ENCODE data around the gene LY86. TPM values are rescaled to one million over a fixed set of nuclear protein-coding genes. Genes with fewer than 3 reads are reported as not detected.

Gene LY86
- total and polyA plus RNA-seq, 10 of the 15 experiments (the other 5 are each of a cell fraction or from before 2014, with no cell fraction given): 68.2 to 457 (median 128) TPM

DNA sequence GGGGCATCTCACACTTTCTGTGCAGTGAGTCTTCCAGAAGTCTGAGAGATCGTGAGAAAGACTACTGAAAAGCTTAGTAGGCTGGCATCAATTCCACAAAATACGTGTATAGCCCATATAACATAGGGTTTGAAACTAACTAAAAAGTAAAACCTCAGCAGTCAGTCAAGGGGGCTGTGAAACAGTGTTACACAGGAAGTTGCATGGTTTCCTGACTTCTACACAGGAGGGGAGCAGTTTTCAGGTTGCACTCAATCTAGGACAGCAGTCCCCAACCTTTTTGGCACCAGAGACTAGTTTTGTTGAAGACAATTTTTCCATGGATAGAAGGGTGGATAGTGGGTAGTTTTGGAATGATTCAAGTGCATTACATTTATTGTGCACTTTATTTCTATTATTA is 4.7 kb upstream of the LY86 start (continued):
- TF ChIP-seq SUPT20H (IDR thresholded peaks at IDR 0.05; ENCODE audit: borderline replicate concordance, control insufficient read depth, low read depth, low read length) (no peak), TBL1XR1 (IDR thresholded peaks at IDR 0.05; ENCODE audit: low read depth, low read length) (no peak), RCOR1 (conservative IDR thresholded peaks at IDR 0.05; ENCODE audit: low read depth, low read length) (no peak), ZZZ3 (IDR thresholded peaks at IDR 0.05; ENCODE audit: control insufficient read depth, insufficient read length, low read depth) (no peak), NR2C1 (IDR thresholded peaks at IDR 0.05) (no peak; the same call in 1 of the 2 replicates), GATAD2B (conservative IDR thresholded peaks at IDR 0.05; ENCODE audit: low read depth) (no peak), SMAD5 (IDR thresholded peaks at IDR 0.05; ENCODE audit: low read depth) (no peak), TARDBP (IDR thresholded peaks at IDR 0.05; ENCODE audit: borderline replicate concordance) (no peak), ZNF384 (IDR thresholded peaks at IDR 0.05; ENCODE audit: borderline replicate concordance, low read depth, low read length) (no peak), RELB (IDR thresholded peaks at IDR 0.05; ENCODE audit: low read depth) (peak; percentile 71), ESRRA (IDR thresholded peaks at IDR 0.05; ENCODE audit: low read length) (no peak), CBX3 (IDR thresholded peaks at IDR 0.05; ENCODE audit: borderline replicate concordance, low read depth) (no peak), BACH1 (IDR thresholded peaks at IDR 0.05; ENCODE audit: borderline replicate concordance) (no peak), RUNX3 (IDR thresholded peaks at IDR 0.05; ENCODE audit: low read length) (no peak), PBX3 (IDR thresholded peaks at IDR 0.05; ENCODE audit: insufficient replicate concordance, low read depth, low read length) (peak; percentile 29), IKZF1 (conservative IDR thresholded peaks at IDR 0.05) (0 out of 2 replicates have a peak, but pooled peaks have one; percentile 12), SMC3 (IDR thresholded peaks at IDR 0.05; ENCODE audit: borderline replicate concordance, low read length) (no peak)
- TF ChIP-seq, protein P1, sequence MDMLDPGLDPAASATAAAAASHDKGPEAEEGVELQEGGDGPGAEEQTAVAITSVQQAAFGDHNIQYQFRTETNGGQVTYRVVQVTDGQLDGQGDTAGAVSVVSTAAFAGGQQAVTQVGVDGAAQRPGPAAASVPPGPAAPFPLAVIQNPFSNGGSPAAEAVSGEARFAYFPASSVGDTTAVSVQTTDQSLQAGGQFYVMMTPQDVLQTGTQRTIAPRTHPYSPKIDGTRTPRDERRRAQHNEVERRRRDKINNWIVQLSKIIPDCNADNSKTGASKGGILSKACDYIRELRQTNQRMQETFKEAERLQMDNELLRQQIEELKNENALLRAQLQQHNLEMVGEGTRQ (IDR thresholded peaks at IDR 0.05; ENCODE audit: borderline replicate concordance, low read depth, low read length): no peak
- TF ChIP-seq, protein P2, sequence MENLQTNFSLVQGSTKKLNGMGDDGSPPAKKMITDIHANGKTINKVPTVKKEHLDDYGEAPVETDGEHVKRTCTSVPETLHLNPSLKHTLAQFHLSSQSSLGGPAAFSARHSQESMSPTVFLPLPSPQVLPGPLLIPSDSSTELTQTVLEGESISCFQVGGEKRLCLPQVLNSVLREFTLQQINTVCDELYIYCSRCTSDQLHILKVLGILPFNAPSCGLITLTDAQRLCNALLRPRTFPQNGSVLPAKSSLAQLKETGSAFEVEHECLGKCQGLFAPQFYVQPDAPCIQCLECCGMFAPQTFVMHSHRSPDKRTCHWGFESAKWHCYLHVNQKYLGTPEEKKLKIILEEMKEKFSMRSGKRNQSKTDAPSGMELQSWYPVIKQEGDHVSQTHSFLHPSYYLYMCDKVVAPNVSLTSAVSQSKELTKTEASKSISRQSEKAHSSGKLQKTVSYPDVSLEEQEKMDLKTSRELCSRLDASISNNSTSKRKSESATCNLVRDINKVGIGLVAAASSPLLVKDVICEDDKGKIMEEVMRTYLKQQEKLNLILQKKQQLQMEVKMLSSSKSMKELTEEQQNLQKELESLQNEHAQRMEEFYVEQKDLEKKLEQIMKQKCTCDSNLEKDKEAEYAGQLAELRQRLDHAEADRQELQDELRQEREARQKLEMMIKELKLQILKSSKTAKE (IDR thresholded peaks at IDR 0.05; ENCODE audit: low read depth, poor library complexity, severe bottlenecking): peak; percentile 28
- TF ChIP-seq, protein P3, sequence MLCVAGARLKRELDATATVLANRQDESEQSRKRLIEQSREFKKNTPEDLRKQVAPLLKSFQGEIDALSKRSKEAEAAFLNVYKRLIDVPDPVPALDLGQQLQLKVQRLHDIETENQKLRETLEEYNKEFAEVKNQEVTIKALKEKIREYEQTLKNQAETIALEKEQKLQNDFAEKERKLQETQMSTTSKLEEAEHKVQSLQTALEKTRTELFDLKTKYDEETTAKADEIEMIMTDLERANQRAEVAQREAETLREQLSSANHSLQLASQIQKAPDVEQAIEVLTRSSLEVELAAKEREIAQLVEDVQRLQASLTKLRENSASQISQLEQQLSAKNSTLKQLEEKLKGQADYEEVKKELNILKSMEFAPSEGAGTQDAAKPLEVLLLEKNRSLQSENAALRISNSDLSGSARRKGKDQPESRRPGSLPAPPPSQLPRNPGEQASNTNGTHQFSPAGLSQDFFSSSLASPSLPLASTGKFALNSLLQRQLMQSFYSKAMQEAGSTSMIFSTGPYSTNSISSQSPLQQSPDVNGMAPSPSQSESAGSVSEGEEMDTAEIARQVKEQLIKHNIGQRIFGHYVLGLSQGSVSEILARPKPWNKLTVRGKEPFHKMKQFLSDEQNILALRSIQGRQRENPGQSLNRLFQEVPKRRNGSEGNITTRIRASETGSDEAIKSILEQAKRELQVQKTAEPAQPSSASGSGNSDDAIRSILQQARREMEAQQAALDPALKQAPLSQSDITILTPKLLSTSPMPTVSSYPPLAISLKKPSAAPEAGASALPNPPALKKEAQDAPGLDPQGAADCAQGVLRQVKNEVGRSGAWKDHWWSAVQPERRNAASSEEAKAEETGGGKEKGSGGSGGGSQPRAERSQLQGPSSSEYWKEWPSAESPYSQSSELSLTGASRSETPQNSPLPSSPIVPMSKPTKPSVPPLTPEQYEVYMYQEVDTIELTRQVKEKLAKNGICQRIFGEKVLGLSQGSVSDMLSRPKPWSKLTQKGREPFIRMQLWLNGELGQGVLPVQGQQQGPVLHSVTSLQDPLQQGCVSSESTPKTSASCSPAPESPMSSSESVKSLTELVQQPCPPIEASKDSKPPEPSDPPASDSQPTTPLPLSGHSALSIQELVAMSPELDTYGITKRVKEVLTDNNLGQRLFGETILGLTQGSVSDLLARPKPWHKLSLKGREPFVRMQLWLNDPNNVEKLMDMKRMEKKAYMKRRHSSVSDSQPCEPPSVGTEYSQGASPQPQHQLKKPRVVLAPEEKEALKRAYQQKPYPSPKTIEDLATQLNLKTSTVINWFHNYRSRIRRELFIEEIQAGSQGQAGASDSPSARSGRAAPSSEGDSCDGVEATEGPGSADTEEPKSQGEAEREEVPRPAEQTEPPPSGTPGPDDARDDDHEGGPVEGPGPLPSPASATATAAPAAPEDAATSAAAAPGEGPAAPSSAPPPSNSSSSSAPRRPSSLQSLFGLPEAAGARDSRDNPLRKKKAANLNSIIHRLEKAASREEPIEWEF (IDR thresholded peaks at IDR 0.05; ENCODE audit: insufficient replicate concordance, low read depth, low read length): no peak

All from GM12878 (cell line).